Right lobe of liver (tissue), 6 donors: Measurements from ENCODE around the gene LDB3. TPM values are rescaled to one million over a fixed set of nuclear protein-coding genes. Genes with fewer than 3 reads are reported as not detected.

Experiments used
- ATAC-seq, 4 donors: fragments of 200-7000 bp; cut with Tn5 transposase; one replicate each; pipeline ENCODE4 v1.9.1; 2020; ENCODE audit warnings: mild to moderate bottlenecking in 4 of 4, moderate library complexity in 4 of 4
- DNase-seq, 3 donors: peaks; one replicate each; pipeline ENCODE4 v3.0.0-alpha.2; 2020
- H3K27ac ChIP-seq, 3 donors: fragments of 200-600 bp; one replicate each; pipeline ENCODE4 v1.8.0; 2022
- H3K27me3 ChIP-seq, 2 donors: fragments of 200-600 bp; one replicate each; pipeline ENCODE4 v1.8.0; 2022
- H3K36me3 ChIP-seq, 4 donors: fragments of 200-600 bp; sonication (generic) in 1 of 4; one replicate each; pipeline versions ENCODE4 v1.5.1 to v1.8.0; 2017 to 2022; ENCODE audit warnings: control low read depth in 1 of 4
- H3K4me1 ChIP-seq, 4 donors: fragments of 200-600 bp; sonication (generic) in 1 of 4; one replicate each; pipeline versions ENCODE4 v1.5.1 to v1.8.0; 2017 to 2022; ENCODE audit warnings: control low read depth in 1 of 4
- H3K4me3 ChIP-seq, 3 donors: fragments of 200-600 bp; one replicate each; pipeline ENCODE4 v1.8.0; 2022
- H3K9me3 ChIP-seq, 4 donors: fragments of 200-600 bp; sonication (generic) in 1 of 4; one replicate each; pipeline versions ENCODE4 v1.5.1 to v1.8.0; 2017 to 2022; ENCODE audit warnings: control low read depth in 1 of 4
- CTCF ChIP-seq, 4 donors: fragments of 200-600 bp in 3 of 4; fragments of 450-650 bp in 1 of 4; IDR thresholded peaks; one replicate each; pipeline versions ENCODE4 v1.5.1 to v1.8.0; 2016 to 2022; ENCODE audit warnings: antibody characterized with exemption in 4 of 4, mild to moderate bottlenecking in 2 of 4
- POLR2A ChIP-seq: fragments of 450-650 bp; IDR thresholded peaks from one replicate; pipeline ENCODE4 v1.6.1; 2017; ENCODE audit warnings: antibody characterized with exemption, mild to moderate bottlenecking
- WGBS: methylation state at CpG from one replicate; pipeline ENCODE4 v1.1.6; 2018; ENCODE audit warnings: low coverage, low lambda C conversion rate; ENCODE audit not compliant: insufficient coverage; ENCODE audit errors: missing lambda C conversion rate; 5-methylcytosine and 5-hydroxymethylcytosine counted together
- intact Hi-C, 2 donors: fragments of 100-400 bp; cut with DNase I; formaldehyde crosslinking; loops; one replicate each; pipeline versions ENCODE4 v1.11.2 to v1.14.1; 2022
- total RNA-seq, 6 experiments: library from RNA; depleted of rRNA in 2 of 6; stranded (reverse); fragments of >200 nt in 2 of 6; fragmentation: NEBNext Ultra II Directional in 3 of 6; extraction: Animal tissue kit (Norgen Biotek cat#: 25700) in 3 of 6; gene quantifications; one replicate each; pipeline versions ENCODE4 v1.1.0 to v1.2.4, GENCODE V29; 2016 to 2023
- donor health status: DM: no; HTN: yes; CAD: no.
- donor health status: DM: no; HTN: no; CAD: no.
- donor health status: DM: no; HTN: no; CAD: no.
- donor health status: DM: no; HTN: yes; CAD: no.
- donor health status: DM: no; HTN: yes; CAD: no.

LDB3 gene
- total RNA-seq, 6 experiments from 2014 or later: 0.07 to 0.29 (median 0.12) TPM

GRCh38 chr10:86665868-86666267, 2.4 kb upstream of the LDB3 start:
- WGBS: 85% methylated on average over 4 of the region's 12 CpGs
- intact Hi-C loops: no loop called here
- H3K27me3 ChIP-seq: no peaks in the 10 kb centered on the region

GRCh38 chr10:86666538-86666937, 1.8 kb upstream of the LDB3 start:
- Histone ChIP-seq H3K36me3 (no peaks in the 10 kb centered on the region), H3K4me3 (no peak overlapping the region), H3K9me3 (no peaks in the 10 kb centered on the region), H3K4me1 (no peaks in the 10 kb centered on the region), H3K27me3 (no peaks in the 10 kb centered on the region), H3K27ac (no peak overlapping the region)
- 70% methylated on average over 2 of the region's 7 CpGs for WGBS
- intact Hi-C loops: no loop called here
- DNase-seq (no peak), ATAC-seq (no peak)
- no peak for TF ChIP-seq CTCF (IDR thresholded peaks at IDR 0.05)
- TF ChIP-seq POLR2A: no peak

More at GRCh38 chr10:86665868-86666267, 2.4 kb upstream of the LDB3 start:
- DNase-seq (no peak), ATAC-seq (no peak)
- Histone ChIP-seq H3K27ac (no peak overlapping the region), H3K9me3 (no peaks in the 10 kb centered on the region), H3K4me3 (no peak overlapping the region), H3K36me3 (no peaks in the 10 kb centered on the region), H3K4me1 (no peaks in the 10 kb centered on the region)
- TF ChIP-seq POLR2A (no peak), CTCF (IDR thresholded peaks at IDR 0.05) (no peak)

- Histone ChIP-seq H3K4me1 (no peaks in the 10 kb centered on the region), H3K27ac (no peak overlapping the region), H3K36me3 (no peaks in the 10 kb centered on the region), H3K9me3 (no peaks in the 10 kb centered on the region), H3K4me3 (no peak overlapping the region), H3K27me3 (no peaks in the 10 kb centered on the region)
- no peak for DNase-seq
- intact Hi-C loops: no loop called here
- no peak for TF ChIP-seq POLR2A
- TF ChIP-seq CTCF (IDR thresholded peaks at IDR 0.05): no peak
- 57% methylated on average over 3 of the region's 10 CpGs for WGBS
- no peak for ATAC-seq
Observed at GRCh38 chr10:86667421-86668181, 710 bp upstream of the LDB3 start.

- Histone ChIP-seq H3K36me3 (no peaks in the 10 kb centered on the region), H3K27ac (no peak overlapping the region), H3K4me1 (no peaks in the 10 kb centered on the region), H3K27me3 (no peaks in the 10 kb centered on the region), H3K4me3 (no peak overlapping the region), H3K9me3 (no peaks in the 10 kb centered on the region)
- intact Hi-C loops: no loop called here
- TF ChIP-seq POLR2A: no peak
- no peak for TF ChIP-seq CTCF (IDR thresholded peaks at IDR 0.05)
- WGBS: 67% methylated on average over 2 of the region's 8 CpGs
- DNase-seq (no peak), ATAC-seq (no peak)
Observed at GRCh38 chr10:86670290-86670811, 2.0 kb downstream of the LDB3 start.
